H1 (cell line): ENCODE data around the gene MIER1. TPM values are rescaled to one million over a fixed set of nuclear protein-coding genes. Genes with fewer than 3 reads are reported as not detected.

ENCODE experiments used
- CTCF ChIA-PET: fragments of 300-600 bp; sonication (Branson Sonifier 250); formaldehyde crosslinking; loops from one replicate; lab custom pipeline; 2021; ENCODE audit not compliant: partially characterized antibody; lab: Charles Lee
- POLR2A ChIA-PET: fragments of 300-600 bp; sonication (Branson Sonifier 250); formaldehyde crosslinking; loops from one replicate; lab custom pipeline; 2021; ENCODE audit warnings: inconsistent platforms; ENCODE audit not compliant: partially characterized antibody; lab: Charles Lee
- DNase-seq, 2 experiments: peaks; one replicate each; pipeline versions ENCODE4 v3.0.0 to v3.0.0-alpha.2; 2010 to 2022; ENCODE audit warnings: low spot score in 2 of 2, low read depth in 1 of 2, mixed read lengths in 1 of 2
- FAIRE-seq: peaks from 2 replicates; lab custom pipeline; 2011; peaks lifted over from hg19 to GRCh38; lab: Jason Lieb, UNC
- H2AFZ ChIP-seq: 2 replicates; pipeline ENCODE4 v1.8.1; 2012; ENCODE audit warnings: low read length, inconsistent platforms
- H2AK5ac ChIP-seq: 2 replicates; pipeline ENCODE4 v1.6.1; 2013; ENCODE audit warnings: low read depth, low read length
- H2BK120ac ChIP-seq: replicated peaks from 2 replicates; pipeline ENCODE3; 2013; ENCODE audit warnings: low read depth, low read length, inconsistent platforms
- H2BK12ac ChIP-seq: 2 replicates; pipeline ENCODE4 v1.6.1; 2013; ENCODE audit warnings: low read depth, low read length
- H2BK15ac ChIP-seq: 2 replicates; pipeline ENCODE4 v1.6.1; 2013; ENCODE audit warnings: low read length
- H2BK20ac ChIP-seq: 2 replicates; pipeline ENCODE4 v1.6.1; 2013; ENCODE audit warnings: low read length
- H2BK5ac ChIP-seq: 2 replicates; pipeline ENCODE4 v1.6.1; 2013; ENCODE audit warnings: low read depth, low read length
- H3K14ac ChIP-seq: 2 replicates; pipeline ENCODE4 v1.6.1; 2013; ENCODE audit warnings: inconsistent platforms; ENCODE audit not compliant: insufficient read length
- H3K18ac ChIP-seq: 2 replicates; pipeline ENCODE4 v1.6.1; 2013; ENCODE audit warnings: low read length; ENCODE audit errors: extremely low read depth
- H3K23ac ChIP-seq: 2 replicates; pipeline ENCODE4 v1.6.1; 2013; ENCODE audit warnings: inconsistent platforms; ENCODE audit not compliant: insufficient read length
- H3K23me2 ChIP-seq: 2 replicates; pipeline ENCODE4 v1.6.1; 2013; ENCODE audit warnings: low read depth, low read length
- H3K27ac ChIP-seq: 2 replicates; pipeline ENCODE4 v1.6.1; 2011; ENCODE audit warnings: low read depth, low read length, inconsistent platforms
- H3K27me3 ChIP-seq, 4 experiments: replicated peaks in 1 of 4; 1 replicate in 1 of 4; 2 replicates in 3 of 4; pipeline versions ENCODE4 v1.6.1 to v1.8.1; 2011 to 2013; ENCODE audit warnings: low read length in 3 of 4, mild to moderate bottlenecking in 3 of 4, inconsistent platforms in 2 of 4, mixed read lengths in 2 of 4, moderate library complexity in 1 of 4; ENCODE audit not compliant: control insufficient read depth in 3 of 4, insufficient read depth in 3 of 4; ENCODE audit errors: extremely low read depth in 1 of 4
- H3K36me3 ChIP-seq, 4 experiments: 2 replicates each; pipeline versions ENCODE4 v1.6.1 to v1.8.1; 2011 to 2013; ENCODE audit warnings: mild to moderate bottlenecking in 4 of 4, low read length in 3 of 4, moderate library complexity in 2 of 4, control low read depth in 1 of 4, inconsistent platforms in 1 of 4; ENCODE audit not compliant: insufficient read depth in 4 of 4, control insufficient read depth in 2 of 4
- H3K4ac ChIP-seq: replicated peaks from 2 replicates; pipeline ENCODE3; 2013; ENCODE audit warnings: low read length, low read depth, mixed read lengths, inconsistent platforms; ENCODE audit not compliant: insufficient read length
- H3K4me1 ChIP-seq, 4 experiments: replicated peaks in 1 of 4; 1 replicate in 1 of 4; 2 replicates in 3 of 4; pipeline versions ENCODE4 v1.6.1 to v1.8.1; 2011 to 2013; ENCODE audit warnings: low read length in 3 of 4, inconsistent platforms in 2 of 4, mixed read lengths in 1 of 4; ENCODE audit not compliant: insufficient read depth in 4 of 4, control insufficient read depth in 3 of 4
- H3K4me2 ChIP-seq, 2 experiments: 2 replicates each; pipeline versions ENCODE4 v1.6.1 to v1.8.1; 2011 to 2013; ENCODE audit warnings: low read depth in 2 of 2, low read length in 2 of 2, control low read depth in 1 of 2, inconsistent platforms in 1 of 2, mild to moderate bottlenecking in 1 of 2; ENCODE audit not compliant: insufficient read depth in 1 of 2
- H3K4me3 ChIP-seq, 4 experiments: fragments of 200-600, 300-600 bp in 1 of 4; sonication (generic), shearing (Covaris generic), sonication (Bioruptor Twin) in 1 of 4; 2 replicates each; pipeline versions ENCODE4 v1.5.1 to v1.8.1; 2011 to 2016; ENCODE audit warnings: low read length in 4 of 4, low read depth in 3 of 4, control low read depth in 2 of 4, inconsistent platforms in 2 of 4, mild to moderate bottlenecking in 2 of 4, mixed read lengths in 1 of 4, moderate library complexity in 1 of 4; ENCODE audit not compliant: insufficient read depth in 2 of 4; ENCODE audit errors: extremely low read depth in 1 of 4
- H3K56ac ChIP-seq: replicated peaks from 2 replicates; pipeline ENCODE3; 2013; ENCODE audit warnings: low read depth, mild to moderate bottlenecking, mixed read lengths, low read length, inconsistent platforms; ENCODE audit not compliant: insufficient read length
- H3K79me1 ChIP-seq: 2 replicates; pipeline ENCODE4 v1.6.1; 2013; ENCODE audit warnings: low read depth, low read length, control low read depth
- H3K79me2 ChIP-seq, 2 experiments: 2 replicates each; pipeline versions ENCODE4 v1.6.1 to v1.8.1; 2012 to 2013; ENCODE audit warnings: low read length in 2 of 2, mild to moderate bottlenecking in 2 of 2, inconsistent platforms in 1 of 2; ENCODE audit not compliant: insufficient read depth in 2 of 2, control insufficient read depth in 1 of 2
- H3K9ac ChIP-seq, 4 experiments: replicated peaks in 1 of 4; 1 replicate in 1 of 4; 2 replicates in 3 of 4; pipeline versions ENCODE4 v1.6.1 to v1.8.1; 2011 to 2013; ENCODE audit warnings: low read depth in 3 of 4, low read length in 3 of 4, control low read depth in 2 of 4, mild to moderate bottlenecking in 2 of 4, moderate library complexity in 2 of 4, inconsistent platforms in 1 of 4; ENCODE audit errors: extremely low read depth in 1 of 4
- H3K9me3 ChIP-seq, 2 experiments: 2 replicates each; pipeline versions ENCODE4 v1.6.1 to v1.8.1; 2012 to 2013; ENCODE audit warnings: mild to moderate bottlenecking in 2 of 2, moderate library complexity in 2 of 2, control low read depth in 1 of 2, inconsistent platforms in 1 of 2, low read depth in 1 of 2, low read length in 1 of 2, mixed read lengths in 1 of 2; ENCODE audit not compliant: insufficient read depth in 2 of 2
- H4K20me1 ChIP-seq, 2 experiments: replicated peaks in 1 of 2; 2 replicates each; pipeline versions ENCODE3 to v1.8.1; 2011 to 2013; ENCODE audit warnings: inconsistent platforms in 2 of 2, low read length in 2 of 2, mild to moderate bottlenecking in 1 of 2; ENCODE audit not compliant: insufficient read depth in 2 of 2, control insufficient read depth in 1 of 2
- H4K5ac ChIP-seq: 2 replicates; pipeline ENCODE4 v1.6.1; 2013; ENCODE audit warnings: low read length, low read depth, mixed read lengths, inconsistent platforms; ENCODE audit not compliant: insufficient read length
- H4K8ac ChIP-seq: 2 replicates; pipeline ENCODE4 v1.8.0; 2013; ENCODE audit warnings: mild to moderate bottlenecking, moderate library complexity, low read length, inconsistent platforms; ENCODE audit not compliant: insufficient read depth; ENCODE audit errors: extremely low read depth
- H4K91ac ChIP-seq: replicated peaks from 2 replicates; pipeline ENCODE3; 2013; ENCODE audit warnings: low read length, mixed read lengths, inconsistent platforms; ENCODE audit not compliant: insufficient read length
- CTBP2 ChIP-seq: IDR thresholded peaks from 2 replicates; pipeline ENCODE4 v1.7.0; 2011; ENCODE audit warnings: borderline replicate concordance, mild to moderate bottlenecking, moderate library complexity, mixed read lengths, low read length; ENCODE audit not compliant: insufficient read depth, insufficient read length
- GTF2F1 ChIP-seq: IDR thresholded peaks from 2 replicates; pipeline ENCODE4 v1.6.1; 2012; ENCODE audit warnings: low read depth, low read length, improper control_type of control experiment, borderline replicate concordance
- HDAC2 ChIP-seq, 2 experiments: fragments of 300-600 bp in 1 of 2; sonication (generic) in 1 of 2; IDR thresholded peaks; 2 replicates each; pipeline ENCODE4 v1.6.1; 2011 to 2012; ENCODE audit warnings: low read depth in 2 of 2, low read length in 2 of 2, mild to moderate bottlenecking in 2 of 2, moderate library complexity in 2 of 2, borderline replicate concordance in 1 of 2, inconsistent platforms in 1 of 2
- NANOG ChIP-seq: IDR thresholded peaks from 2 replicates; pipeline ENCODE4 v1.6.1; 2011; ENCODE audit warnings: low read length, low read depth, mild to moderate bottlenecking, inconsistent platforms; ENCODE audit not compliant: insufficient read depth, poor library complexity, severe bottlenecking
- RNF2 ChIP-seq: fragments of 200-900, 300-1000 bp; sonication (generic); IDR thresholded peaks from 2 replicates; pipeline ENCODE4 v1.7.1; 2016; ENCODE audit warnings: borderline replicate concordance, low read depth, mild to moderate bottlenecking, antibody characterized with exemption, low read length; ENCODE audit not compliant: poor library complexity, severe bottlenecking; ENCODE audit errors: missing control alignments
- YY1 ChIP-seq: IDR thresholded peaks from 2 replicates; pipeline ENCODE4 v1.6.1; 2011; ENCODE audit warnings: low read depth, mild to moderate bottlenecking, low read length
- WGBS, 2 experiments: shearing (Covaris generic) in 1 of 2; methylation state at CpG; one replicate each; pipeline versions ENCODE4 v1.1.6 to v1.1.7; 2013 to 2015; ENCODE audit warnings: low lambda C conversion rate in 2 of 2, mixed read lengths in 2 of 2, inconsistent platforms in 1 of 2, low coverage in 1 of 2, missing lambda C conversion rate in 1 of 2; ENCODE audit not compliant: insufficient replicate concordance in 2 of 2, insufficient coverage in 1 of 2, insufficient read length in 1 of 2; ENCODE audit errors: extremely low coverage in 1 of 2, missing lambda C conversion rate in 1 of 2; 5-methylcytosine and 5-hydroxymethylcytosine counted together
- long read RNA-seq, 2 experiments: library from RNA in 1 of 2; library from capped mRNA in 1 of 2; stranded (forward); transcript quantifications; one replicate each; pipeline ENCODE4 v2.0.0, GENCODE V29; 2021; ENCODE audit warnings: inconsistent platforms in 1 of 2
- polyA minus RNA-seq, 3 experiments: library from RNA; depleted of rRNA, polyadenylated mRNA; stranded (reverse); fragments of >200 nt; gene quantifications; 1 replicate in 2 of 3; 2 replicates in 1 of 3; pipeline ENCODE4 v1.2.3, GENCODE V29; 2011
- polyA plus RNA-seq, 7 experiments: library from polyadenylated mRNA; depleted of rRNA in 3 of 7; stranded (reverse) in 5 of 7; unstranded in 2 of 7; fragments of >200 nt in 5 of 7; fragments of 200-250 nt in 2 of 7; gene quantifications; 1 replicate in 5 of 7; 2 replicates in 1 of 7; 4 replicates in 1 of 7; pipeline versions ENCODE4 v1.2.1 to v1.2.3, GENCODE V29; 2011 to 2013; ENCODE audit warnings: missing spikeins in 2 of 7, mixed read lengths in 2 of 7
- total RNA-seq: library from RNA; stranded (reverse); fragmentation: NEBNext Ultra II Directional; extraction: Animal tissue kit (Norgen Biotek cat#: 25700); gene quantifications from 2 replicates; pipeline ENCODE4 v1.2.1, GENCODE V29; 2021

The MIER1 gene
- total RNA-seq: 30.8 and 33.5 TPM in 2 replicates
- polyA plus RNA-seq (2011; rRNA removed): 2.1 and 5.2 TPM in 2 replicates
- 7.1 TPM for polyA plus RNA-seq (2011; cell fraction: cytosol; rRNA removed)
- 2.7 TPM for polyA plus RNA-seq (2011; cell fraction: nucleus; rRNA removed)
- 11.4 to 19.7 TPM (median 13.6 TPM) in 4 replicates for polyA plus RNA-seq (2012, experiment 1 of 2)
- 1.3 TPM for polyA plus RNA-seq (2012, experiment 2 of 2)
- polyA plus RNA-seq (2013, experiment 1 of 2): 16.1 TPM
- 17.1 TPM for polyA plus RNA-seq (2013, experiment 2 of 2)
- 13.0 and 14.0 TPM in 2 replicates for polyA minus RNA-seq (2011; rRNA and poly(A)+ RNA removed)
- polyA minus RNA-seq (2011; cell fraction: cytosol; rRNA and poly(A)+ RNA removed): 20.6 TPM
- 33.6 TPM for polyA minus RNA-seq (2011; cell fraction: nucleus; rRNA and poly(A)+ RNA removed)
- long read RNA-seq, experiment 1, full-length matches to known transcripts: 1 of 16 reads
- long read RNA-seq, experiment 1, partial matches to known transcripts: 4 of 16 reads
- long read RNA-seq, experiment 1, other reads (novel, unspliced or antisense): 11 of 16 reads
- long read RNA-seq, experiment 2, full-length matches to known transcripts: 3 of 21 reads
- long read RNA-seq, experiment 2, partial matches to known transcripts: 8 of 21 reads
- long read RNA-seq, experiment 2, other reads (novel, unspliced or antisense): 10 of 21 reads

GRCh38 chr1:66924756-66925557 is at the start of gene MIER1, which contains the start of gene DNAI4:
Gene MIER1 (plus strand): TSS chr1:66924990. CDS start chr1:66925029, 39 bp downstream.
Gene DNAI4 (minus strand): TSS chr1:66924856. CDS start chr1:66924831, 25 bp downstream.
- no peak within 1 kb of the TSS for H3K14ac ChIP-seq
- no peak within 1 kb of the TSS for H2BK20ac ChIP-seq
- H3K9ac ChIP-seq: peak within 1 kb of the TSS; percentile 73 to 90 (median 86)
- ChIA-PET CTCF (interaction anchor here (0.8 to 2.1 kb wide), 4 partner anchors 8 to 78 kb away, joined by 3 to 6 read pairs (median 4); no protein-coding TSS in a partner anchor), POLR2A (interaction anchor here (0.6 to 3.7 kb wide), 13 partner anchors 11 to 661 kb away, joined by 3 to 29 read pairs (median 3); partner anchors contain the start of gene SERBP1)
- no peak within 1 kb of the TSS for H2BK120ac ChIP-seq
- peak within 1 kb of the TSS; percentile 59 to 95 (median 83) for H3K4me3 ChIP-seq
- peak within 1 kb of the TSS; percentile 63 for H2AFZ ChIP-seq
- H3K4me2 ChIP-seq: peak within 1 kb of the TSS; percentile 81 to 95
- H3K23ac ChIP-seq: no peak within 1 kb of the TSS
- H3K9me3 ChIP-seq: no peaks in the 10 kb centered on the region
- peaks cover 0 to 2% of the 10 kb centered on the region in 2 experiments for H4K20me1 ChIP-seq
- H3K27me3 ChIP-seq: no peaks in the 10 kb centered on the region
- peak within 1 kb of the TSS; percentile 41 for H3K4ac ChIP-seq
- H3K79me1 ChIP-seq: 0 out of 2 replicates have a peak, but pooled peaks cover 2% of the 10 kb centered on the region
- H3K27ac ChIP-seq: peak within 1 kb of the TSS; percentile 92
- peak within 1 kb of the TSS; percentile 76 for H4K91ac ChIP-seq
- peak within 1 kb of the TSS; percentile 96 for H4K5ac ChIP-seq
- H3K23me2 ChIP-seq: peaks cover 11% of the 10 kb centered on the region; the same call in 1 of the 2 replicates
- 0 out of 2 replicates have a peak within 1 kb of the TSS, but pooled peaks have one; percentile 72 for H2BK15ac ChIP-seq
- H3K79me2 ChIP-seq: peaks cover 3 to 47% of the 10 kb centered on the region in 2 experiments; a peak in 3 of 4 replicates
- 1% methylated on average over 51 of the region's 64 CpGs; no CpG with 5 or more reads in 1 of the 2 experiments for WGBS, 2 experiments
- H3K56ac ChIP-seq: peak within 1 kb of the TSS; percentile 96
- DNase-seq (peak; percentile 94), FAIRE-seq (peak; percentile 68)
- no peak within 1 kb of the TSS for H2AK5ac ChIP-seq
- H3K36me3 ChIP-seq: no peaks in the 10 kb centered on the region
- peak within 1 kb of the TSS; percentile 96 for H3K18ac ChIP-seq
- peaks cover 0 to 11% (median 1%) of the 10 kb centered on the region in 4 experiments; a peak in 5 of 7 replicates for H3K4me1 ChIP-seq
- H2BK12ac ChIP-seq: peak within 1 kb of the TSS; percentile 86
- peak within 1 kb of the TSS; percentile 91 for H2BK5ac ChIP-seq
- H4K8ac ChIP-seq: peak within 1 kb of the TSS; percentile 98; the same call in 1 of the 2 replicates
- TF ChIP-seq CTBP2 (no peak), GTF2F1 (no peak), HDAC2 (IDR thresholded peaks at IDR 0.05; ENCODE audit: borderline replicate concordance in 1 of 2, low read depth in 2 of 2, low read length in 2 of 2) (no peak), NANOG (no peak), YY1 (peak; percentile 58; the same call in 1 of the 2 replicates), RNF2 (no peak)
